Osteocyte (in vitro differentiated cells): Measurements from ENCODE around the gene RRP1B. TPM values are rescaled to one million over a fixed set of nuclear protein-coding genes. Genes with fewer than 3 reads are reported as not detected.

Experiments used
- DNase-seq: peaks from one replicate; pipeline ENCODE4 v3.0.0; 2021; ENCODE audit warnings: mixed read lengths; ENCODE audit not compliant: unreplicated experiment; ENCODE audit errors: extremely low spot score
- H3K27ac Mint-ChIP-seq: one replicate; pipeline ENCODE4 v1.8.0; 2021; ENCODE audit warnings: mild to moderate bottlenecking, mixed read lengths; ENCODE audit not compliant: unreplicated experiment
- H3K27me3 Mint-ChIP-seq: one replicate; pipeline ENCODE4 v1.8.0; 2021; ENCODE audit warnings: mixed read lengths; ENCODE audit not compliant: unreplicated experiment
- H3K36me3 Mint-ChIP-seq: one replicate; pipeline ENCODE4 v1.8.0; 2021; ENCODE audit warnings: mixed read lengths; ENCODE audit not compliant: unreplicated experiment
- H3K4me1 Mint-ChIP-seq: one replicate; pipeline ENCODE4 v1.8.0; 2021; ENCODE audit warnings: mixed read lengths; ENCODE audit not compliant: unreplicated experiment
- H3K4me3 Mint-ChIP-seq: one replicate; pipeline ENCODE4 v1.8.0; 2021; ENCODE audit warnings: mild to moderate bottlenecking, moderate library complexity, mixed read lengths; ENCODE audit not compliant: unreplicated experiment
- H3K9me3 Mint-ChIP-seq: one replicate; pipeline ENCODE4 v1.8.0; 2021; ENCODE audit warnings: mixed read lengths; ENCODE audit not compliant: unreplicated experiment
- total RNA-seq: library from RNA; stranded (reverse); gene quantifications from 2 replicates; pipeline ENCODE4 v1.2.1, GENCODE V29; 2021
- TF ChIP-seq, protein P1 (sequence below): fragments of 200-600 bp; sonication (generic); IDR thresholded peaks from 2 replicates; pipeline ENCODE4 v1.5.0; 2021; ENCODE audit warnings: antibody characterized with exemption, mild to moderate bottlenecking, moderate library complexity

RRP1B gene
- total RNA-seq, 1 donor from 2014 or later = 26.0 TPM

DNA sequence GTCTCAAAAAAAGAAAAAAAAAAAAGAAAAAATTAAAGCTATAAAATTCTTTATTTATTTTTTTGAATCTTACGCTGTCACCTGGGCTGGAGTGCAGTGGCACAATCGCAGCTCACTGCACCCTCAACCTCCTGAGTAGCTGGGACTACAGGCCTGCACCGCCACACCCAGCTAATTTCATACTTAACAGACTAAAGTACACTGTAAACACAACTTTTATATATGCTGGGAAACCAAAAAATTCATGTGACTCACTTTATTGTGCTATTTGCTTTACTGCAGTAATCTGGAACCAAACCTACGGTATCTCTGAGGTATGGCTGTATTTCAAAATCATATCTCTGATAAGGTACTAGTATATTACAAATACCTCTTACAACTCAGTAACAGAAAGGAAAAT lies 40.4 kb upstream of the RRP1B start:
- DNase-seq = no peak
- Mint-ChIP-seq H3K9me3 (no peaks in the 10 kb centered on the region), H3K27ac (no peak overlapping the region), H3K36me3 (peaks cover 20% of the 10 kb centered on the region), H3K27me3 (no peaks in the 10 kb centered on the region), H3K4me1 (peaks cover 12% of the 10 kb centered on the region), H3K4me3 (no peak overlapping the region)
- TF ChIP-seq, protein P1, sequence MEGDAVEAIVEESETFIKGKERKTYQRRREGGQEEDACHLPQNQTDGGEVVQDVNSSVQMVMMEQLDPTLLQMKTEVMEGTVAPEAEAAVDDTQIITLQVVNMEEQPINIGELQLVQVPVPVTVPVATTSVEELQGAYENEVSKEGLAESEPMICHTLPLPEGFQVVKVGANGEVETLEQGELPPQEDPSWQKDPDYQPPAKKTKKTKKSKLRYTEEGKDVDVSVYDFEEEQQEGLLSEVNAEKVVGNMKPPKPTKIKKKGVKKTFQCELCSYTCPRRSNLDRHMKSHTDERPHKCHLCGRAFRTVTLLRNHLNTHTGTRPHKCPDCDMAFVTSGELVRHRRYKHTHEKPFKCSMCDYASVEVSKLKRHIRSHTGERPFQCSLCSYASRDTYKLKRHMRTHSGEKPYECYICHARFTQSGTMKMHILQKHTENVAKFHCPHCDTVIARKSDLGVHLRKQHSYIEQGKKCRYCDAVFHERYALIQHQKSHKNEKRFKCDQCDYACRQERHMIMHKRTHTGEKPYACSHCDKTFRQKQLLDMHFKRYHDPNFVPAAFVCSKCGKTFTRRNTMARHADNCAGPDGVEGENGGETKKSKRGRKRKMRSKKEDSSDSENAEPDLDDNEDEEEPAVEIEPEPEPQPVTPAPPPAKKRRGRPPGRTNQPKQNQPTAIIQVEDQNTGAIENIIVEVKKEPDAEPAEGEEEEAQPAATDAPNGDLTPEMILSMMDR = no peak

DNA sequence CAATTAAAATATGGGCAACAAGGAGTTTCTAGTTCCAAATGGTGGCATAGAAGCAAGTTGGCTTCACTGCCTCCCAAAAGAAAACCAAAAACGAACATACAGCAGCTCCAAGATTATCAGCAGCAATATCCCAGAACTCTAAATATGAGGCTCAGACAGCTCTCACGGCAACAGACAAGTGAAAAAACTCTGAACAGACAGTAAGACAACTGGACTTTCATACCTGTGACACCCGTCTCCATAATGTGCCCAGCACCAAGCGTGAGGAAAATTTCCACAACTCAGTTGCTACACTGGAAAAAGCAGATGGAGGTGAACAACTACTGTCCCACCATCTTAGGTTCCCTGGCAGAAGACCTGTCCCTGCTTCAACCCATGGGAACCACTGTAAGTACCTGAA lies 40.0 kb upstream of the RRP1B start:
- TF ChIP-seq, protein P1 = no peak
- DNase-seq = no peak
- peaks cover 9% of the 10 kb centered on the region for H3K4me1 Mint-ChIP-seq
- H3K4me3 Mint-ChIP-seq = no peak overlapping the region
- H3K36me3 Mint-ChIP-seq = peaks cover 20% of the 10 kb centered on the region
- no peaks in the 10 kb centered on the region for H3K27me3 Mint-ChIP-seq
- H3K9me3 Mint-ChIP-seq = no peaks in the 10 kb centered on the region
- no peak overlapping the region for H3K27ac Mint-ChIP-seq

DNA sequence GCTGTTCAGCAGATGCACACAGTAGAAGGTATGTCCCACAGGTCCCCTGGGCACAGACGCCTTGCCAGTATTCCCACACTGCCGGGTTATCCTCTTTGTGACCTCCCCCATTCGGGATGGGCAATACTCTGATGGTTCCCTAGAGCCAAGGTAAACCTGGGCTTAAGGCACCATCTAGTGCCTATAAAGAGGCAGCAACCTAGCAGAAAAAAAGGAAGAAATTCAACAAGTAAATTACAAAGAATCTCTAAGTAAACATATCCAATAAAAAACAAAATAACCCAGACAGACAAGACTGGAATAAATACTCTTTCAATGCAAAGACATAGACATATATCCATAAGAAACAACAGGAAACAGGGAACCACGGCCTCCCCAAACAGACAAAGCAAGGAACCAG lies 39.5 kb upstream of the RRP1B start:
- H3K4me3 Mint-ChIP-seq = no peak overlapping the region
- no peak overlapping the region for H3K27ac Mint-ChIP-seq
- no peaks in the 10 kb centered on the region for H3K27me3 Mint-ChIP-seq
- no peaks in the 10 kb centered on the region for H3K9me3 Mint-ChIP-seq
- TF ChIP-seq, protein P1 = peak; percentile 15
- peaks cover 8% of the 10 kb centered on the region for H3K4me1 Mint-ChIP-seq
- DNase-seq = no peak
- H3K36me3 Mint-ChIP-seq = peaks cover 20% of the 10 kb centered on the region

DNA sequence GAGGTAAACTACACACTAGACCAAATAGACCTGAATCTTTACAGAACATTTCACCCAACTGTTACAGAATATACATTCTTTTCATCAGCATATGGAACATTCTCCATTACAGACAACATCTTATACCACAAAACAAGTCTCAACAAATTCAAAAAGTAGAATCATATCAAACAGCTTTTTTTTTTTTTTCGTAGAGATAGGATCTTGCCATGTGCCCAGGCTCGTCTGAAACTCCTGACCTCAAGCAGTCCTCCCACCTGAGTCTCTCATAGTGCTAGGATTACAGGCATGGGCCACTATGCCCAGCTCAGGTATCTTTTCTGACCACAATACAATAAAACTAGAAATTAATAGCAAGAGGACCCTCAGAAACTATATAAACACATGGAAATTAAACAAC lies 36.6 kb upstream of the RRP1B start:
- Mint-ChIP-seq H3K36me3 (peaks cover 14% of the 10 kb centered on the region), H3K27me3 (no peaks in the 10 kb centered on the region), H3K4me3 (no peak overlapping the region), H3K9me3 (no peaks in the 10 kb centered on the region), H3K4me1 (peaks cover 8% of the 10 kb centered on the region), H3K27ac (no peak overlapping the region)
- TF ChIP-seq, protein P1 = no peak
- no peak for DNase-seq

DNA sequence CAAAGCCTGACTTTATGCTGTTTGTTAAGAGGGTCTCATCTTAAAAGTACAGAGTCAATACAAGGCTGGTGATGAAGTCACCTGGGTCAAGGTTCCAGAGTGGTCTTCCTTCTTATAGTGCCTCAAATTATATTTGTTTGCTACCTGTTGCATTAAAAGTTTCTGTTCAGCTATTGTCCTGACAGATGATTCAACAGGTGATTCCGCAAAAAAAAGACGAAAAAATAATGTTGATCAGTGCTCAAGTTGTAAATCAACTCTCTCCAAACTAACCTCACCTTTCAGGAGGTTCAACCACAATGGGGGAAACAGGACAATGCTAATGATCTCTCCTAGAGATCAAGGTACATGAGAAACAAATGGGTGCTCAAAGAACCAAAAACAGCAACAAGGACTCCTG lies 35.8 kb upstream of the RRP1B start:
- peaks cover 6% of the 10 kb centered on the region for H3K9me3 Mint-ChIP-seq
- H3K27ac Mint-ChIP-seq = no peak overlapping the region
- no peak overlapping the region for H3K4me3 Mint-ChIP-seq
- no peaks in the 10 kb centered on the region for H3K27me3 Mint-ChIP-seq
- no peak for DNase-seq
- peaks cover 8% of the 10 kb centered on the region for H3K4me1 Mint-ChIP-seq
- peaks cover 17% of the 10 kb centered on the region for H3K36me3 Mint-ChIP-seq
- TF ChIP-seq, protein P1 = no peak
